Forelimb muscle (tissue), 1 donor: Measurements from ENCODE around the gene MAP3K10. TPM values are rescaled to one million over a fixed set of nuclear protein-coding genes. Genes with fewer than 3 reads are reported as not detected.
"Not testable (repeated sequence)": the region's sequence is repeated elsewhere in the genome, so short reads cannot be mapped to it uniquely, and the experiment has no call there.

Experiments used
- DNase-seq: peaks from one replicate; pipeline ENCODE4 v3.0.0-alpha.2; 2013; ENCODE audit warnings: low read depth
- polyA plus RNA-seq: library from polyadenylated mRNA; unstranded; fragments of 120-200 nt; gene quantifications from one replicate; pipeline ENCODE4 v1.2.1, GENCODE V29; 2013; ENCODE audit not compliant: insufficient read length

MAP3K10 gene
- 10.1 TPM for polyA plus RNA-seq

DNA sequence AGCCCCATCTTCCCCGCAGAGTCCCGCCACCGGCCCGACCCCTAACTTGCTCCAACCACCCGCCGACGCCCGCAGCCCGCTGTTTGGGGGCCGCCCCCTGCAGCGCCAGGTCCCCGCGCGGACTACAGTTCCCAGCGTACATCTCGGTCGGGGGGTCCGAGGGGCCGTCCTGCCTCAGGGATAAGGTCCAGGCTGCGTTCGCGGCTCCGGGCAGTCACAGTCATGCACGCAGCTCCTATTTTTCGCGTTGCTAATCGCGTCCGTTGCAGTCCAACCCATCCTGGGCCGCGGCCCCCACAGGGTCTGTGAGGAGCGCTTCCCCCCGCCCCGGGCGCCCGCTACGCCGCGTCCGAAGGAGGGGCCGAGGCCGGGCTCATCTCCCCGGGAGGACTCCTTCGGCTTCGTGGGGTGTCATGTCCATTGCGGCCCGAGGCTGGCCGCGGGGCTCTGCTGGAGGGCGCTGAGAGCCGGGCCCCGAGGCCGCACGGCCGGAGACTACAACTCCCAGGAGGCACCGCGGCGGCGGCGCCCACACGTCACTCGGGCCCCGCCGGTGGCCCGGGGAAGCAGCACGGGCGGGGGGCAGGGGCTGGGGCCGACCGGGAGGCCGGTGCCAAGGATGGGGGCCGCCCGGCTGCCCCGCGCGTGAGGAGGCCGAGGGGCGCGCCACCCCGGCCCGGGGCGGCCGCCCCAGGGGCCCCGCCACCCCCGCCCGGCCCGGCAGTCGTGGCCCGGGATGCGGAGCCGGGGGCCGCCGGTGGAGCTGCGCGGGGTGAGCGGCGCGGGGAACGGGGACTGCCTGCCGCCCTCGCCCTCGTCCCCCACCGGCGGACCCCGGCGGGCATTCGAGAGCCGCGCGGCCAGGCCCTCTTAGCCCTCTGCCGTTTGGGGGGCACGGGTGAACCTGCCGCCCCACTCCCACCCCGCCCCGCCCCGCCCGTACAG lies at the start of gene MAP3K10:
TSS of gene MAP3K10 (plus strand) at position 536 of the 945 bp plus-strand sequence. CDS start 606 bp downstream, outside the sequence.
- peak; percentile 38 for DNase-seq

- no peak for DNase-seq
Measured at GRCh38 chr19:40141551-40141950, 49.7 kb upstream of the MAP3K10 start.

- no peak for DNase-seq
Measured at GRCh38 chr19:40143612-40144011, 47.6 kb upstream of the MAP3K10 start.

- DNase-seq = no peak
Measured at GRCh38 chr19:40144151-40144550, 47.1 kb upstream of the MAP3K10 start.

GRCh38 chr19:40144947-40145748 lies 46.1 kb upstream of the MAP3K10 start:
- no peak for DNase-seq

GRCh38 chr19:40145749-40146029 lies 45.5 kb upstream of the MAP3K10 start:
- not testable (repeated sequence) for DNase-seq

GRCh38 chr19:40147338-40147692 lies 43.9 kb upstream of the MAP3K10 start:
- DNase-seq = no peak

GRCh38 chr19:40147693-40148347 lies 43.4 kb upstream of the MAP3K10 start:
- no peak for DNase-seq

DNA sequence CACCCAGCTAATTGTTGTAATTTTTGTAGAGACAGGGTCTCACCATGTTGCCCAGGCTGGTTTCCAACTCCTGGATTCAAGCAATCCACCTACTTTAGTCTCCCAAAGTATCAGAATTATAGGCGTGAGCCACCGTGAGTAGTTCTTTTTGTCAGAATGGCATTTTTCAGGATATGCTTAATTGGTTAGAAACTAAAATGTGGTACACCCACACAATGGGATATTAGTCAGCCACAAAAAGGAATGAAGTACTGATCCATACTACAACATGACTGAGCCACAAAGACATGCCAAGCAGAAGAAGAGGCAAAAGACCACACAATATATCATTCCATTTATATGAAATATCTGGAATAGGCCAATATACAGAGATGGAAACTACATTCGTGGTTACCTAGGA lies 41.7 kb upstream of the MAP3K10 start:
- no peak for DNase-seq

- DNase-seq = no peak
Measured at GRCh38 chr19:40150170-40150569, 41.1 kb upstream of the MAP3K10 start.

DNA sequence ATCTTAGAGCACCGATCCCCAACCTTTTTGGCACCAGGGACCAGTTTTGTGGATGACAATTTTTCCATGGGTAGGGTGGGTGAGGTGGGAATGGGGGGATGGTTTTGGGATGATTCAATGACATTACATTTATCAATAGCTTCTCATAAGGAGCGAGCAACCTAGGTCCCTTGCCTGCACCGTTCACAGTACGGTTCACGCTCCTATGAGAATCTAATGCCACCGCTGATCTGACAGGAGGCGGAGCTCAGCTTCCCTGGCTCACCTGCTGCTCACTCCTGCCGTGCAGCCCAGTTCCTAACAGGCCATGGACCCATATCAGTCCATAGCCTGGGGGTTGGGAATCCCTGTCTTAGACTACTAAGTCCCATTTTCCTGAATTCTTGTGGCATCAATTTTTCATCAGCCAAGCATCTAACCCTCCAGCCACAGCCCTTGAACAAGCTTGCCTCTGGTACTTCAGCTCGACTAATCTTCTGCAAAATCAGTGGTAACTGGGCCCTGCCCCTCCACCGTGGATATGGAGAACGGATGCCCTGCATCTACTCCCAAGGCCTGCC lies 37.0 kb upstream of the MAP3K10 start:
- no peak for DNase-seq

DNA sequence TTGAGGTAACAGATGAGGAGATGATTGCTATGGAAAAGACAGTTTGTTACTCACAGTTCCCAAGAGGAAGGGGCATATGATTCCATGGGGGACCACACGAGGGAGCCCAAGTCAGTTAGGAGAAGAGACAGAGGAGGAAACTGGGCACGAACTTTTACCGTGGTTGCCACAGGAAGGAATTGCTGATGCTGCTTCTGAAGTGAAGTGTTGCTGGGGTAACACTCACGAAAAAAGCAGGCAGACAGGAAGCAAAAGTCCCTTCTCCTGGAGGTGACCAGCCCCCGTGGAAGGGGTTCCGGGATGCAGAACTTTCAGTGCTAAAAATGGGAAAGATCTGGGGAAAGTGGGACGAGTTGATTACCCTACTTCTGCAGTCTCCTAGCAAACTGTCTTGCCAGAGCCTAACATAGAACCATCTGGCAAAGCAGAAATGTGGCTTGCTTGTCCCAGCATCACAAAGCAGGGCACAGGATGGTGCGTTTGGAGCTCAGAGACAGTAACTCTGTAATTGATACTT lies 35.4 kb upstream of the MAP3K10 start:
- DNase-seq = no peak

DNA sequence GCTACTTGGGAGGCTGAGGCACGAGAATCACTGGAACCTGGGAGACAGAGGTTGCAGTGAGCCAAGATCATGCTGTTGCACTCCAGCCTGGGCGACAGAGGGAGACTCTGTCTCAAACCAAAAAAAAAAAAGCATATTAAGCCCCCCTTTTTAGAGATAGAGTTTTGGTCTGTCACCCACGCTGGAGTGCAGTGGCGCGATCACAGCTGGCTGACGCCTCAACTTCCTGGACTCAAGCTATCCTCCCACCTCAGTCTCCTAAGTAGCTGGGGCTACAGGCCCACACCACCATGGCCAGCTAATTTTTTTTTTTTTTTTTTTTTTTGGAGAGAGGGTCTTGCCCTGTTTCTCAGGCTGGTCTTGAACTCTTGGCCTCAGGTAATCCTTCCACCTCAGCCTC lies 34.2 kb upstream of the MAP3K10 start:
- no peak for DNase-seq

GRCh38 chr19:40159744-40160143 lies 31.5 kb upstream of the MAP3K10 start:
- no peak for DNase-seq

GRCh38 chr19:40162104-40162503 lies 29.1 kb upstream of the MAP3K10 start:
- no peak for DNase-seq

GRCh38 chr19:40163541-40164129 lies 27.6 kb upstream of the MAP3K10 start:
- DNase-seq = no peak

GRCh38 chr19:40165362-40165937 lies 25.8 kb upstream of the MAP3K10 start:
- no peak for DNase-seq

DNA sequence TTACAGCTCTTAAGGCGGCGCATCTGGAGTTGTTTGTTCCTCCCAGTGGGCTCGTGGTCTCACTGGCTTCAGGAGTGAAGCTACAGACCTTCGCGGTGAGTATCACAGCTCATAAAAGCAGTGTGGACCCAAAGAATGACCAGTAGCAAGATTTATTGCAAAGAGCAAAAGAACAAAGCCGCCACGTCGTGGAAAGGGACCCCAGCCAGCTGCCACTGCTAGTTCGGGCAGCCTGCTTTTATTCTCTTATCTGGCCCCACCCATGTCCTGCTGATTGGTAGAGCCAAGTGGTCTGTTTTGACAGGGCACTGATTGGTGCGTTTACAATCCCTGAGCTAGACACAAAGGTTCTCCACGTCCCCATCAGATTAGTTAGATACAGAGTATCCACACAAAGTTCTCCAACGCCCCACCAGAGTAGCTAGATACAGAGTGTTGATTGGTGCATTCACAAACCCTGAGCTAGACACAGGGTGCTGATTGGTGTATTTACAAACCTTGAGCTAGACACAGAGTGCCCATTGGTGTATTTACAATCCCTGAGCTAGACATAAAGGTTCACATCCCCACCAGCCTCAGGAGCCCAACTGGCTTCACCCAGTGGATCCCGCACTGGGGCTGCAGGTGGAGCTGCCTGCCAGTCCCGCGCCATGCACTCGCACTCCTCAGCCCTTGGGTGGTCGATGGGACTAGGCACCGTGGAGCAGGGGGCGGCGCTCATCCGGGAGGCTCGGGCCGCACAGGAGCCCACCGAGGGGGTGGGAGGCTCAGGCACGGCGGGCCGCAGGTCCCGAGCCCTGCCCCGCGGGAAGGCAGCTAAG lies 21.5 kb upstream of the MAP3K10 start:
- not testable (repeated sequence) for DNase-seq

GRCh38 chr19:40170303-40170989 lies 20.8 kb upstream of the MAP3K10 start:
- DNase-seq = not testable (repeated sequence)
